ENCODE results near the gene SNRPE. TPM values are rescaled to one million over a fixed set of nuclear protein-coding genes. Genes with fewer than 3 reads are reported as not detected.

The SNRPE gene
- total RNA-seq, 1 experiment from 2014 or later = 224 TPM

DNA sequence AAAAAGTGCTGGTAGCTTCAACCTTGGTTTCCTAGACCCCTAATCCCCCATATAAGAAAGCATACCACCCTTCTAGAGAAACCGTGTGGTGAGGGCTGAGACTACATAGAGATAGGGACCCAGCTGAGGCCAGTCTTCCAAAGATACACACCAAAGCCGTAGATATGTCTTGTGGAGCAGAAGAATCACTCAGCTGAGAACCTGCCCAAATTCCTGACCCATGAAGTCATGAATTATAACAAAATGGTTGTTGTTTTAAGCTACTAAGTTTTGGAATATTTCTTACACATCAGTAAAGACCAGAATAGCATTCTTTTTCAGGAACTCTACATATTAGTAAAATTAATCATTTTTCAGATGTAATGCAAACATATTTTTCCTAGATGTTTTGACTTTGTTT lies 3.3 kb upstream of the SNRPE start:
- Mint-ChIP-seq H3K27ac (ENCODE audit: unreplicated experiment) (no peak overlapping the region), H3K4me1 (ENCODE audit: low read depth, unreplicated experiment) (peaks cover 22% of the 10 kb centered on the region), H3K9me3 (ENCODE audit: low read depth, unreplicated experiment) (no peaks in the 10 kb centered on the region), H3K36me3 (ENCODE audit: insufficient read depth, unreplicated experiment) (peaks cover 57% of the 10 kb centered on the region), H3K27me3 (ENCODE audit: unreplicated experiment) (no peaks in the 10 kb centered on the region), H3K4me3 (ENCODE audit: low read depth, unreplicated experiment) (no peak overlapping the region)
- no TSS peak for BruUV-seq (replicated peaks)
- DNase-seq = no peak
- intact Hi-C loops (cut with micrococcal nuclease; ENCODE audit: unreplicated experiment) = no loop called here
- CTCF ChIA-PET = no interaction called here
- TF ChIP-seq, protein P1, sequence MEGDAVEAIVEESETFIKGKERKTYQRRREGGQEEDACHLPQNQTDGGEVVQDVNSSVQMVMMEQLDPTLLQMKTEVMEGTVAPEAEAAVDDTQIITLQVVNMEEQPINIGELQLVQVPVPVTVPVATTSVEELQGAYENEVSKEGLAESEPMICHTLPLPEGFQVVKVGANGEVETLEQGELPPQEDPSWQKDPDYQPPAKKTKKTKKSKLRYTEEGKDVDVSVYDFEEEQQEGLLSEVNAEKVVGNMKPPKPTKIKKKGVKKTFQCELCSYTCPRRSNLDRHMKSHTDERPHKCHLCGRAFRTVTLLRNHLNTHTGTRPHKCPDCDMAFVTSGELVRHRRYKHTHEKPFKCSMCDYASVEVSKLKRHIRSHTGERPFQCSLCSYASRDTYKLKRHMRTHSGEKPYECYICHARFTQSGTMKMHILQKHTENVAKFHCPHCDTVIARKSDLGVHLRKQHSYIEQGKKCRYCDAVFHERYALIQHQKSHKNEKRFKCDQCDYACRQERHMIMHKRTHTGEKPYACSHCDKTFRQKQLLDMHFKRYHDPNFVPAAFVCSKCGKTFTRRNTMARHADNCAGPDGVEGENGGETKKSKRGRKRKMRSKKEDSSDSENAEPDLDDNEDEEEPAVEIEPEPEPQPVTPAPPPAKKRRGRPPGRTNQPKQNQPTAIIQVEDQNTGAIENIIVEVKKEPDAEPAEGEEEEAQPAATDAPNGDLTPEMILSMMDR (IDR thresholded peaks at IDR 0.05; ENCODE audit: unreplicated experiment) = no peak

DNA sequence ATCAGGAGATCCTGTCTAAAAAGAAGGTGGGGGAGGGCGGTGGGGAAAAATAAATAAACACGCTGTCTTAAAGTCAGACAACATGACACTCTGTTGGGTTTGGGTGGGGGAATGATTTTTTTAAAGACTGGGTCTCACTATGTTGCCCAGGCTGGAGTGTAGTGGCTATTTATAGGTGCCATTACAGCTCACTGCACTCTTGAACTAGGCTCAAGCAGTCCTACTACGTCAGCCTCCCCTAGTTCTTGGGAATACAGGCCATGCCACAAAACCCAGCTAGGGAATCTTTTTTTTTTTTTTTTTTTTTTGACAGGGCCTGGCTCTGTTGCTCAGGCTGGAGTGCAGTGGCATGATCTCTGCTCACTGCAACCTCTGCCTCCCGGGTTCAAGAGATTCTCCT lies 2.4 kb upstream of the SNRPE start:
- CTCF ChIA-PET = interaction anchor here (0.7 kb wide), 1 partner anchor 11 kb away, joined by 4 read pairs; no protein-coding TSS in a partner anchor
- intact Hi-C loops (cut with micrococcal nuclease; ENCODE audit: unreplicated experiment) = no loop called here
- peaks cover 65% of the 10 kb centered on the region for H3K36me3 Mint-ChIP-seq (ENCODE audit: insufficient read depth, unreplicated experiment)
- no TSS peak for BruUV-seq (replicated peaks)
- H3K27me3 Mint-ChIP-seq (ENCODE audit: unreplicated experiment) = no peaks in the 10 kb centered on the region
- DNase-seq = no peak
- no peak overlapping the region for H3K27ac Mint-ChIP-seq (ENCODE audit: unreplicated experiment)
- TF ChIP-seq, protein P1 (IDR thresholded peaks at IDR 0.05; ENCODE audit: unreplicated experiment) = no peak
- no peak overlapping the region for H3K4me3 Mint-ChIP-seq (ENCODE audit: low read depth, unreplicated experiment)
- H3K9me3 Mint-ChIP-seq (ENCODE audit: low read depth, unreplicated experiment) = no peaks in the 10 kb centered on the region
- H3K4me1 Mint-ChIP-seq (ENCODE audit: low read depth, unreplicated experiment) = peaks cover 22% of the 10 kb centered on the region

DNA sequence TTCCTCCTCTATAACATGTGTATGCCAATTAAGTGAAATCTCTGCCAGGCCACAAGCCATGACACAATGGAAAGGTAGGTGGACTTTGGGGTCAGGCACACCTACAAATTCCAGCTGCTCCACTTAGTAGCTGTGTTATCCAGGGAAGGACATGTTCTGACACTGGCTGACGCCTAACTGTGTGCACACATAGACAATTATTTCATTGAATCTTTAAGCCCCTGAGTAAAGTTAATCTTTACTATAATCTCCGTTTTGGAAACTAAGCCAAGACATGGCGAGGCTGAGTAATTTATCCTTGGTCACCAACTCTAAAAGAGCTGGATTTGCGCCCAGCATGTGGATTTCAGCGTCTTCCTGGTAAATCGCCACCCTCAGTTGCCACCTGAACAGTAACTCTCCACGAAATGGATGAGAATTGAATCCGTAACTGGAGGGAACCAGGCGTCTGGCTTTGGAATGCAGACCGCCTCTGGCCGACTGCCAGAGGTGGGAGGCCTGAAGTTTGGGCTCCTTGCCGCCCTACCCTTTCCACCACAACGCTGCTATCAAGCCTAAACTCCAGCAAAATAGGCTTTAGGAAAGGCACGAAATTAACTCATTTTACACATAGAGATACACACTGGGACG lies 888 bp upstream of the SNRPE start:
- H3K4me3 Mint-ChIP-seq (ENCODE audit: low read depth, unreplicated experiment) = peak overlapping the region; percentile 99
- H3K36me3 Mint-ChIP-seq (ENCODE audit: insufficient read depth, unreplicated experiment) = peaks cover 78% of the 10 kb centered on the region
- H3K4me1 Mint-ChIP-seq (ENCODE audit: low read depth, unreplicated experiment) = peaks cover 22% of the 10 kb centered on the region
- peak; percentile 66 for DNase-seq
- CTCF ChIA-PET = interaction anchor here (0.6 to 2.3 kb wide), 8 partner anchors 11 to 302 kb away, joined by 3 to 30 read pairs (median 3); partner anchors contain the start of gene ETNK2
- peak overlapping the region; percentile 98 for H3K27ac Mint-ChIP-seq (ENCODE audit: unreplicated experiment)
- BruUV-seq (replicated peaks) = no TSS peak
- H3K9me3 Mint-ChIP-seq (ENCODE audit: low read depth, unreplicated experiment) = no peaks in the 10 kb centered on the region
- no peaks in the 10 kb centered on the region for H3K27me3 Mint-ChIP-seq (ENCODE audit: unreplicated experiment)
- intact Hi-C loops (cut with micrococcal nuclease; ENCODE audit: unreplicated experiment) = loop anchor here (1.0 to 5.0 kb wide), 4 partner anchors 267 to 502 kb away; partner anchors contain the start of gene KISS1
- TF ChIP-seq, protein P1 (IDR thresholded peaks at IDR 0.05; ENCODE audit: unreplicated experiment) = no peak

DNA sequence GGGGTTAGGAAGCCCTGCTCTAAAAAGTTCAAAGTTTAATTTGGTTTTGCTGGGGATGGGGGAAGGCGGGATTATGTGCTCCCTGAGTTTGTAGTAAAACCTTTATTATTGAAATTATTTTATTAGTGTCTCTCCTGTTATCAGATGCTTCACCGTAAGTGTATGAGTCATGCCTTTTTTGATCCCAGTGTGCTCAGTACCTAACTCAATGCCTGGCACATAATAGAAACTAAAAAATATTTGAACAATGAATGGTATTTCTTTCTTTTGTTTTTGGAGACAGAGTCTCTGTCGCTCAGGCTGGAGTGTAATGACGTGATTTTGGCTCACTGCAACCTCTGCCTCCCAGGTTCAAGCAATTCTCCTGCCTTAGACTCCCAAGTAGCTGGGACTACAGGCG lies 6.4 kb downstream of the SNRPE start:
- TF ChIP-seq, protein P1 (IDR thresholded peaks at IDR 0.05; ENCODE audit: unreplicated experiment) = no peak
- H3K36me3 Mint-ChIP-seq (ENCODE audit: insufficient read depth, unreplicated experiment) = peaks cover 63% of the 10 kb centered on the region

More for the DNA sequence above, 6.4 kb downstream of the SNRPE start:
- no peak overlapping the region for H3K4me3 Mint-ChIP-seq (ENCODE audit: low read depth, unreplicated experiment)
- no peaks in the 10 kb centered on the region for H3K9me3 Mint-ChIP-seq (ENCODE audit: low read depth, unreplicated experiment)
- CTCF ChIA-PET = interaction anchor here (0.6 to 7.0 kb wide), 2 partner anchors 191 to 261 kb away, joined by 9 to 113 read pairs; no protein-coding TSS in a partner anchor
- BruUV-seq (replicated peaks) = no TSS peak
- H3K4me1 Mint-ChIP-seq (ENCODE audit: low read depth, unreplicated experiment) = no peaks in the 10 kb centered on the region
- intact Hi-C loops (cut with micrococcal nuclease; ENCODE audit: unreplicated experiment) = no loop called here
- H3K27me3 Mint-ChIP-seq (ENCODE audit: unreplicated experiment) = no peaks in the 10 kb centered on the region
- no peak for DNase-seq
- H3K27ac Mint-ChIP-seq (ENCODE audit: unreplicated experiment) = no peak overlapping the region
